ENCODE results near the gene CACNG6.
"Not testable (repeated sequence)": the region's sequence is repeated elsewhere in the genome, so short reads cannot be mapped to it uniquely, and the experiment has no call there.

Gene CACNG6, protein sequence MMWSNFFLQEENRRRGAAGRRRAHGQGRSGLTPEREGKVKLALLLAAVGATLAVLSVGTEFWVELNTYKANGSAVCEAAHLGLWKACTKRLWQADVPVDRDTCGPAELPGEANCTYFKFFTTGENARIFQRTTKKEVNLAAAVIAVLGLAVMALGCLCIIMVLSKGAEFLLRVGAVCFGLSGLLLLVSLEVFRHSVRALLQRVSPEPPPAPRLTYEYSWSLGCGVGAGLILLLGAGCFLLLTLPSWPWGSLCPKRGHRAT

GRCh38 chr19:53991224-53992113, at the start of gene CACNG6:
Gene CACNG6 (plus strand): TSS chr19:53991637. CDS start chr19:53992878, 1,241 bp downstream.
- no peak for DNase-seq

DNA sequence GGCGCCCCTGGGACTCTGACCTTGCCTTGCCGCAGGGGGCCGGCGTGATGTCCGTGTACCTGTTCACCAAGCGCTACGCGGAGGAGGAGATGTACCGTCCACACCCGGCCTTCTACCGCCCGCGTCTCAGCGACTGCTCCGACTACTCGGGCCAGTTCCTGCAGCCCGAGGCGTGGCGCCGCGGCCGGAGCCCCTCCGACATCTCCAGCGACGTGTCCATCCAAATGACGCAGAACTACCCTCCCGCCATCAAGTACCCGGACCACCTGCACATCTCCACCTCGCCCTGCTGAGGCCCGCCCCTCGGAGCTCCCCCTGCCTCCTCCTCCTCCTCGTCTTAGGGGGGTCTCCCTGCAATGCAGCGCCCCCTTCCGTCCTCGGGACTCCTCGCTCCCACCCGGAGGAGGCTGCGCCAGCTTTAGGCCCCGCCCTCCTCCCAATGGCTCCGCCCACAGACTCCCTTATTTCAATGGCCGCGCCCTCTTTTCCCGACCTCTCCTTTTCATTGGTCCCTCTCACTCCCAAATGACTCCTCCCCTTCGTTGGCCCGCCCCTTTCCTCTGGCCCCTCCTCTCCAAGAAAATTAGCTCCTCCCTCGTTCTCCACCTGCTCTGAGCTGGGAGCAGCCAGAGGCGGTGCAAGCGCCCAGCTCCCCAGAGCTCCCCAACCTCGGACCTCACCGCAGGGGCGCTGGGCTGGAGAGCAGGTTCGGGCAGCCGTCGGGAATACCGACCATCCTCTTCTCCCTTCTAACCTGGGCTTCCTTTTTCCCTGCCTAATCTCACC, 49.2 kb upstream of the CACNG6 start:
- DNase-seq = peak; percentile 11 to 12

- DNase-seq = no peak
These were observed 47.0 kb upstream of the CACNG6 start for GRCh38 chr19:53944416-53944815.

GRCh38 chr19:53944933-53945332, 46.5 kb upstream of the CACNG6 start:
- no peak for DNase-seq

GRCh38 chr19:53945441-53945840, 46.0 kb upstream of the CACNG6 start:
- no peak for DNase-seq

- no peak for DNase-seq
These were observed 45.4 kb upstream of the CACNG6 start for GRCh38 chr19:53945998-53946397.

GRCh38 chr19:53947624-53948023, 43.8 kb upstream of the CACNG6 start:
- DNase-seq = no peak

- not testable (repeated sequence) for DNase-seq
These were observed 42.8 kb upstream of the CACNG6 start for GRCh38 chr19:53948611-53949010.

DNA sequence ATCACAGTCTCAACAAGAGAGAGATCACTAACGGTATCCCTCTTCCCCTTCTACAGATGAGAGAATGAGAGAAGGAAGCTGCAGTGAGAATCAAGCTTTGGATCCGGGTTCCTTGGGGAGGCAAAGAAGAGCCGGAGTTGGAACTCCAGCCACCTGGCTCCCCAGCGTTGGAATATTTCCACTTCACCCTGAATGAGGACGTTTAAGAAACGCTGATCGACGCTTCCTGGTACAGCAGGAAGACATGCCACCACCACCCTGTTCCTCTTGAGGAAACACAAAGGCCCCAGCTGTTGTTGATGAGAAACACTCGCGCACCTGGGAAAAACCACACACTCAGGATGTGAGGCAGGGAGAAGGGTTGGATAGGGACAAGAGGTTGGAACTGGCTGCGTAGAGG, 40.0 kb upstream of the CACNG6 start:
- no peak for DNase-seq

GRCh38 chr19:53951947-53952346, 39.5 kb upstream of the CACNG6 start:
- no peak for DNase-seq

GRCh38 chr19:53953383-53953782, 38.1 kb upstream of the CACNG6 start:
- DNase-seq = no peak

DNA sequence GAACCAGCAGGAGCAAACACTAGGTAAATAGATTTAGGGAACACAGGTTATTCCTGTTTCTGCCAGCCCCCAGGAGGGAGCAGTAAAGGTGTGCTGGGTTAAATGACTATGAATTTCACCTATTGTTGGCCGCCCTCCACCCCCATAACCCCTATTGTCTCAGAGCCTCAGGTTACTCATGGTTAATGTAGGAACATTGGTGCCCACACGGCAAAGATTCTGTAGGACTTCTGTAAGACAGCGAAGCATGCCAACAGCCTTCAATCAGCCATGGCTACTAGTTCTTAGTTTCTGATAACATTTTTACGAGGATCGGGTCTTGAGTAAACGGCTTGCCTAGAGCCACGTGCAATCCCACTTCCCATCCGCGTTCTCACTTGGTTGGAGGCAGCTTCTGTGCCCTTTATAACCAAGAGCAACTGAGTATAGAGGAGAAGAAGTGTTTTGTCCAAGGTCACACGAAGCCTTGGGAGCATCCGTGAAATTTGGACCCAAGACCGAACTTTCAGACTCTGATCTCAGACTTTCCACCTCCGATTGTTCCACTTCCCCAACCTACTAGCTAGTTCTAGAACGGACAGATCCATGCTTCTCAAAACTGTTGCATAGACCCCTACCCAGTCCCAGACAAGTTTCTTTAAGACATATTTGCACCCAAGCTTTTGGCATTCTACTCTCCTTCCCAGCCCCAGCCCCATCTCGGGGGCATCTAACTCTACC, 33.8 kb upstream of the CACNG6 start:
- no peak for DNase-seq

DNA sequence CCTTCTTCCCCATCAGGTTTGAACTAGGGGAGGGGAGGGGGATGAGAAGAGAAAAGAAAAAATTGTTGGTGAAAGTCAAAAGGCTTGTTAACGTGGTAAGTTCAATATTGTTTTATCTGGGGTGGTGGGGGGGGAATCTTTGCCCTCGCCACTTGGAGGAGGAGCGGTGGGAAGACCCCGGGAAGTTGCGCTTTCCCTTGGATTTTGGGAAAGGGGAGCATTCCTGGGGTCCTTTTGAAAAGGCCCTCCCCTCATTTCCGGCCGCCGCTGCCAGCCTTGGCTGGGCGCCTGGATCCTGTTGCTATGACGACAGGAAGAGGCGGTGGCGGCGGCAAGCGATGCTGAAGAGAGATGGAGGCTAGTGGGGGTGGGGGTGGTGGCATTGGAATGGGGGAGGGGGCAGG, 33.3 kb upstream of the CACNG6 start:
- no peak for DNase-seq

DNA sequence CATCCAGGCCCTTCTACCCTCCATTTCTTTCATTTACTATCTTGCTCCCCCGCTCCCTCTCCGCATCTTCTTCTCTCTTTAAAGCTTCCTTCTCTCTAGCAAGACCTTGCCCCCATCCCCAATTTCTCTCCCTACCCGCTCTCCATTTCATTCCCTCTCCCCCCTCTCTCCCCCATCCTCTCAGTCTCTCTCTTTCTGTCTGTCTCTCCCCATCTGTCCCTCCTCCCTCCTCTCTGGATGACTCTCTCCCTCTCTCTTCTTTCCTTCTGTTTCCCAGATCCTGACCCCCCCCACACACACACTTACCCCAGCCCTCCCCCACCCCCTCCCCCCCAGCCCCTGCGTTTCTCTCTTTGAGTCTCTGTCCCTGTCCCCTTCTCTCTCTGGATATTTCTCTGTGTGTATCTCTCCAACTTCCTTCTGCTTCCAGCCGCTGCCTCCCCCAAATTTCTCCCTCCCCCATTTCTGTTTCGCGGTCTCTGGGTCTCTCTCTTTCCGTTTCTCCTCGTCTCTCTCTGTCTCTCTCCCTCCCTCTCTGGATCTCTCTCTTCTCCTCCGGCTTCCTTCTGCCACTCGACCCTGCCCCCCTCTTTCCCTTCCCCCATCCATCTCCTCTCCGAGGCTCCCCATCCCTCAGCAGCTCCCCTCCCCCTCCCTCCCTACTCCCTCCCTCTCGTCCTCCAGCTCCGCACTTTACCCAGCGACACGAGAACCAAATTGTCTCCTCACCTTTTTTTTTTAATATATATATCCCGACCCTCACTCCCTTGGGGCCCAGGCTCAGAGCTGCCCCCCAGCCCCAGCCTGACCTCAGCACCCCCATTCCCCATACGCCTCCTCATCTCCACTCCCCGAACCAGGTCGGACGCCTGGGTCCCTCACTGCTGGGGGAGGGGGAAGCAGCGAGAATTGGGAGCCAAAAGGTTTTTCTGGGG, 32.3 kb upstream of the CACNG6 start:
- DNase-seq = no peak

- DNase-seq = no peak
These were observed 31.2 kb upstream of the CACNG6 start for GRCh38 chr19:53960187-53960586.

DNA sequence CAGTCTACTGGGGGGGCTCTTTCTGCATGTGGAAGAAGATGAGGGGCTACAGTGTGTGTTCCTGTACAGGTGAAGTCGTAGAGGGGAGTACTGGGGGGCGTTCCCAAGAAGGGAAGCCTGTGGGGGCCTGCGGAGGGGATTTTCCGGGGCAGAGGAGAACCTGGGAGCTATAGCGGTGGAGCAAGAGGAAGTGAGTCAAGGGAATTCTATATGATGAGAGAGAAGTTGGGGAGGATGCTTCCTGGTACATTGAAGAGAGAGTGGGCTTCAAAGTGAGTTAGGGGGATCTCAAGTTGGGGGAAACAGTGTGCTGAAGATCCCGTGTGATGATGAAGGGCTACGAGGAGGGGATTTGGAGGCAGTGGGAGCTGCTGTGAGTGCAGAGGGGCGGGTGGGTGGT, 30.6 kb upstream of the CACNG6 start:
- DNase-seq = no peak

- no peak for DNase-seq
These were observed 29.7 kb upstream of the CACNG6 start for GRCh38 chr19:53961523-53962356.

DNA sequence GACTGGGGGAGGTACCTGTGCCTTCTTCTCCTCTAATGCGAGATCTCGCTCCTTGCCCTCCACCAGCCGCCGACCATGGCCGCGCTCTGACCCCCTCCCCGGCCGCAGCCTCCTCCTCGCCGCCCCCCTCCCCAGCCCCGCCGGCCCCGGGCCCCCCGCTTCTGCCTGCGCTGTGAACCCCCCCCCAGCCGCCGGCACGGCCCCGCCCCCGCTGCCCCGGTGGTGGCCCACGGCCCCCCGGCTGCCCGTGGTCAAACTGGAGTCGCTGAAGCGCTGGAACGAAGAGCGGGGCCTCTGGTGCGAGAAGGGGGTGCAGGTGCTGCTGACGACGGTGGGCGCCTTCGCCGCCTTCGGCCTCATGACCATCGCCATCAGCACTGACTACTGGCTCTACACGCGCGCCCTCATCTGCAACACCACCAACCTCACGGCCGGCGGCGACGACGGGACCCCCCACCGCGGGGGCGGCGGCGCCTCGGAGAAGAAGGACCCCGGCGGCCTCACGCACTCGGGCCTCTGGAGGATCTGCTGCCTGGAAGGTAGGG, 28.5 kb upstream of the CACNG6 start, which contains the start of gene CACNG8:
Gene CACNG8 (plus strand): TSS at position 51 of the 545 bp plus-strand sequence.
- DNase-seq = no peak

DNA sequence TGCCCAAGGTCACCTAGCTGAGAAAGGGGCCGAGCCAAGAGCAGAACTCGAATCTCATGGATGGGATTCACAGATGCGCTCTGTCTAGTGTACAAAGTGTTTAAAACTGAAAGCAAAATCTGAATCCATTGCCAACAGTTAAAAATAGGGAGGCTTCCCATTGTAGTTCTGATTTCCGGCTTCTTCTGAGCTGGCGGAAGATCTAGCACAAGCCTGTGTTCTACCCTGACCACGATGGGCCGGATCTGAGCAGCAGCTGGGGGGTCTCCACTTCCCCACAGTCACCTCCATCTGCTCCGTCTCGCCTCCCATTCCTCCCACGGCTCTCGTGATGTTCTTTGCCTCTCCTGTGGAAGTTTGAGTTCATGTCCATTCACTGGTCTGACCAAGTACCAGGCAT, 26.3 kb upstream of the CACNG6 start:
- DNase-seq = no peak

- DNase-seq = no peak
These were observed 24.5 kb upstream of the CACNG6 start for GRCh38 chr19:53966931-53967330.
